GM13976 (cell line): ENCODE results near the gene FLT3.
A peak's percentile ranks its signal among the peaks of the same experiment; 100 is the strongest.

ENCODE experiments used
- DNase-seq: peaks from one replicate; pipeline ENCODE4 v3.0.0; 2012; ENCODE audit warnings: low spot score
- in situ Hi-C: fragments of 300-500 bp; cut with MboI; formaldehyde crosslinking; loops from one replicate; pipeline ENCODE4 v1.12.0; 2022; ENCODE audit warnings: low sequenced_read_pairs, mixed read lengths, inconsistent platforms; ENCODE audit not compliant: unreplicated experiment
- TF ChIP-seq, protein P1 (sequence below): IDR thresholded peaks from 2 replicates; pipeline ENCODE4 v1.5.1; 2012; ENCODE audit warnings: borderline replicate concordance, mild to moderate bottlenecking; ENCODE audit not compliant: insufficient read depth; ENCODE audit errors: extremely low read depth, missing control alignments, control extremely low read depth

FLT3 gene

DNA sequence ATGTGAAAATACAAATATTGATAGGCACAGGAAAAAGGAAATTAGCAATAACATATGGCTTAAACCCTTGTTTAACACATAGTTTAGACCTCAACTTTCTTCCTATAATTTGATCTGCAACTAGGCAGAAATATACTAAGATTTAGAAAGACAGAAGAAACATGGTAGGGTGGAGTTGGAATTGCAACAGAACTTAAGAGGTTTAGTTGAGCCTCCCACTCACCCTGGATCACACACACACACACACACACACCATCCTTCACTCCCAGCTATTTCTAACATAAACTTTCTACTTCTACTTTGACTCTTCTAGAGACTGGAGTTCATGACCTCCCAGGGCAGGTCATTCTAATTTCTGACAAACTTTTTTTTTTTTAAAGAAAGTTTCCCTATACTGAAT lies 47.4 kb downstream of the FLT3 start:
- DNase-seq = no peak
- in situ Hi-C loops = no loop called here
- TF ChIP-seq, protein P1, sequence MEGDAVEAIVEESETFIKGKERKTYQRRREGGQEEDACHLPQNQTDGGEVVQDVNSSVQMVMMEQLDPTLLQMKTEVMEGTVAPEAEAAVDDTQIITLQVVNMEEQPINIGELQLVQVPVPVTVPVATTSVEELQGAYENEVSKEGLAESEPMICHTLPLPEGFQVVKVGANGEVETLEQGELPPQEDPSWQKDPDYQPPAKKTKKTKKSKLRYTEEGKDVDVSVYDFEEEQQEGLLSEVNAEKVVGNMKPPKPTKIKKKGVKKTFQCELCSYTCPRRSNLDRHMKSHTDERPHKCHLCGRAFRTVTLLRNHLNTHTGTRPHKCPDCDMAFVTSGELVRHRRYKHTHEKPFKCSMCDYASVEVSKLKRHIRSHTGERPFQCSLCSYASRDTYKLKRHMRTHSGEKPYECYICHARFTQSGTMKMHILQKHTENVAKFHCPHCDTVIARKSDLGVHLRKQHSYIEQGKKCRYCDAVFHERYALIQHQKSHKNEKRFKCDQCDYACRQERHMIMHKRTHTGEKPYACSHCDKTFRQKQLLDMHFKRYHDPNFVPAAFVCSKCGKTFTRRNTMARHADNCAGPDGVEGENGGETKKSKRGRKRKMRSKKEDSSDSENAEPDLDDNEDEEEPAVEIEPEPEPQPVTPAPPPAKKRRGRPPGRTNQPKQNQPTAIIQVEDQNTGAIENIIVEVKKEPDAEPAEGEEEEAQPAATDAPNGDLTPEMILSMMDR = no peak

DNA sequence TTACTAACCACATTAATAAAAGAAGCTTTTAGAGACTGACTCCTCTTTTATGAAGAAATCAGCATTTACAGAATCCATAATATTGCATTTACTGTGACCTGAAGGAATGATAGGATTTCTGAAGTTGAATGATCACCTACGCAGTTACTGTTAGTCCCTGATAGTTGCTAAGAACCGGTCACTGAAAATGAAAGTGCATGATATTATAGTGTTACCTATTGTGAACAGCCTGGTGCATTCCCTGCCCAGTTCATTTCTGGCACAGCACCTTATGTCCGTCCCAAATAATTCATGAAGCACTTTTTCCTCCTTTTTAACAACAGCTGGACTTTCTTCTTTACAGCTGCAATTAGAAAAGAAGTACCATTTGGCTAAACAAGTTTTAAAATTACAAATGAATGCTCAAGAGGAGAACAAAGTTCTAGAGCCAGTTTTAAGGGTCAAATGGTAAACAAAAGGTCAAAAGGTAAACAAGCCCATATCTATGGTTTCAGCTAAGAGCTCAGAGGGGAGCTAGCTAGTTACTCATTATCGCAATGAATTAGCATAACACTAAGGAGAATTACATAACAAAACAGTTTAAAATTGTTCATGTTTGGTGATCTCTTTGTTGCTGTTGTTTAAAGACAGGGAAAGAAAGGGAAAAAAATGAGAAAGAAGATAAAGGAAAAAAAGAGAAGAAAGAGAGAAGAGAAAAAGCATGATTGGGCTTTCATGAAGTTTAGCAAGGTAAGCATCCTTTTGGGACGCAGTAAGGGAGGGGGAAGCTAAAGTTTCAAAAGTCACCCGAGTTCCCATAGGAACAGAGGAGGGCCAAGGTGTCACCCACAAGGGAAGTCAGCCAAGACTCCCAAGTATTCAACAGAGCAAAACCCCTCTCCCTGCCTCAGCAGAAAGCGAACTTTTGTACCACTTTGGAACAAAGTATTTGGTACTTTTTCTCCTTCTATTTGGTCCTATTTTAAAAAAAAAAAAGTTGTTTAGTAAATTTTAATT lies 50.2 kb downstream of the FLT3 start:
- in situ Hi-C loops = loop anchor here (25.0 kb wide), 1 partner anchor 587 kb away; no protein-coding TSS in a partner anchor

DNA sequence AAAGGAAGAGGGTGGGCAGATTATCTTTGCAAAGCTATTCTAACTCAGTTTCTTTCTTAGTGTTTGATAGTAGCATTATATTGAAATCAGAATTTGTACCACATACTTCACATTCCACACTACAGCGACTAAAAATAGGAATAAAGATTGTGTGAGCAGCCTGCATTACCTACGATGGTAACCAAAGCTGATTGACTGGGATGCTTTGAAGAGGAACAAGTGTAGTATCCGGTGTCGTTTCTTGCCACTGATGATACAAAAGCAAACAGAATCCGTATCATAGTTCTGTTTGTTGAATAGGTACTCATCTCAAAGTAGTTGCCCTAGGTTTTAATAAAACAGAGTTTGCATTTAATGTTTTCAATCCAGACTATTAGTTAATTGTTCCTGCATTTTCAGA lies 51.2 kb downstream of the FLT3 start:
- in situ Hi-C loops = loop anchor here (25.0 kb wide), 1 partner anchor 588 kb away; no protein-coding TSS in a partner anchor
- TF ChIP-seq, protein P1 = no peak
- no peak for DNase-seq

More for the DNA sequence above, 50.2 kb downstream of the FLT3 start:
- DNase-seq = no peak
- TF ChIP-seq, protein P1 = no peak

GRCh38 chr13:28048768-28049167 lies 51.6 kb downstream of the FLT3 start:
- DNase-seq = no peak
- in situ Hi-C loops = loop anchor here (25.0 kb wide), 1 partner anchor 589 kb away; no protein-coding TSS in a partner anchor
- TF ChIP-seq, protein P1 = no peak

DNA sequence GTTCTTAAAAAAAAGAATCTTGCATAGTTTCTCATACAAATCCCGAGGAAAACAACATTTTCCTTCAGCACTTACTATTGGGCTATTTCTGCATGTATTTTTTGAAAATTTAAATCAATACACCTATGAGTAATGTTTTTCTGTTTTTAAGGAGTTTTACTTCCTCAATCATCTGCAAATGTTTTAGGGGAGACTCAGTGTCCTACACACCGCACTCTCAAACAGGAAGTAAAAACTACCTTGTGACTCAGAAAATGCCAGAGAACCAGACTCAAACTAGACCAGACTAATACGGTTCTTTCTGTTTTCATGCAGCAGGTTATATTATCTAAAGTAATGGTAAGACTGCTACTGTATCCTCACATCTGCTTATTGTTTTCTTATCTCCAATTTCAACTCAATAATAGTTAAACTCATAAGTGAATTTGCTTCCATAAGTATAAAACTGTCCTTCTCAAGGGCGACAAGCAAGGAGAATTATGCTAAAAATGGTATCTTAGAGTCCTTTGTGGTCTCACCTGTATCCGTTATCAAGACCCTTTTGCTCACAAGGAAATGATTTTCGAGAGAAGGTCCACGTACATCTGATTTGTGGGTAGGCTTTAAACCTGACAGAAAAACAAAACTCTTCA lies 52.5 kb downstream of the FLT3 start:
- peak; percentile 67 for DNase-seq

GRCh38 chr13:28046981-28047380 lies 53.4 kb downstream of the FLT3 start:
- TF ChIP-seq, protein P1 = no peak
- DNase-seq = no peak
- in situ Hi-C loops = loop anchor here (25.0 kb wide), 1 partner anchor 590 kb away; no protein-coding TSS in a partner anchor

More for the DNA sequence above, 52.5 kb downstream of the FLT3 start:
- in situ Hi-C loops = loop anchor here (25.0 kb wide), 1 partner anchor 589 kb away; no protein-coding TSS in a partner anchor
- TF ChIP-seq, protein P1 = no peak
